Measurements from ENCODE around the gene SPG7.
"Not testable (repeated sequence)": the region's sequence is repeated elsewhere in the genome, so short reads cannot be mapped to it uniquely, and the experiment has no call there.

SPG7 gene

DNA sequence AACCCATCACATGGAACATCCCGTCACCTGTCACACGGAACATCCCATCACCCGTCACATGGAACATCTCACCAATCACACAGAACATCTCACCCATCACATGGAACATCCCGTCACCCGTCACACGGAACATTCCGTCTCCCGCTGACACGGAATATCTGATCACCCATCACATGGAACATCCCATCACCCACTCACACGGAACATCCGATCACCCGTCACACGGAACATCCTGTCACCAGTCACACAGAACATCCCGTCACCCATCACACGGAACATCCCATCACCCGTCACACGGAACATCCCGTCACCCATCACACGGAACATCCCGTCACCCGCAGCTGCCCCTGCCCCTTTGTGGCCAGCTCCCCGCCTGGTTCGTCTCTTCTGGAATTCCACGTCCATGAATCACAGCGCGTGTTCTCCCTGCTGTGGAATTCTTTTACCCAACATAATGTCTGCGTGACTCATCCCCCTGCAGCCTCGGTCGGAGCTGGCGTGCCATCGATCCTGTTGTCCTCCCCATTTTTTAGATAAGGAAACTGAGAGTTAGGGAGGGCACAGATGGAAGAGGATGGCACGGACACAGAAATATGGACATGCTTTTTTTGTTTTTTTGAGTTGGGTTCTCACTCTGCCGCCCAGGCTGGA lies 73.0 kb downstream of the SPG7 start:
- DNase-seq (ENCODE audit: low read depth) = no peak

DNA sequence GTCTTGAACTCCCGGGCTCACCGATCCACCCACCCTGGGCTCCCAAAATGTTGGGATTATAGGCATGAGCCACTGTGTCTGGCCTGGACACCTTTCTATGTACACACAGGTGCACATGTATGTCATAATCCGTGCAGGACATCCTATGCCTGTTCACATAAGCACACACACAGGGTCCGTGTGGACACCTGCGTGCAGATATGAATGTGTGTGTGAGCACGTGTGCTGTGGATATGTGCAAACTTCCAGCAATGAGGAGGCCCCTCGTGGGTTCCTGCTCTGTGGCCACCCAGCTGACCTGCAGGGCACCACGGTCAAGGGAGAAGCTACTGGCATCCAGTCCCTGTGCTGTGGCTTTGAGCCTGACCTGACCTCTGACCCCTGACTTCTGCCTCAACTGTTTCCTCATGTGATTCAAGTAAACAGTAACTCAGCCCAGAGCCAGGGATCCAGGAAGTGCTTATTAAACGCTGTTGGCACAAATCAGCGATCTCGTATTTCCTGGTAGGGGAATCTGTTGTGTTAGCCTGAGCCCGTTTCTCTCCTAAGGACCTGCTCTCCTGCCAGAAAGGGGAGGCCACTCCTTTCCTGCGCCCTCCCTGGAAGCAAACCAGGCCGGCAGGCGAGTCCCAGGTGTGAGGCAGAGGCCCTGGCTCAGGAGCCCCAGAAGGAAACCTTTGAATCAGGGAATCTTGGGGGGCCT lies 73.8 kb downstream of the SPG7 start:
- DNase-seq (ENCODE audit: low read depth) = no peak

DNA sequence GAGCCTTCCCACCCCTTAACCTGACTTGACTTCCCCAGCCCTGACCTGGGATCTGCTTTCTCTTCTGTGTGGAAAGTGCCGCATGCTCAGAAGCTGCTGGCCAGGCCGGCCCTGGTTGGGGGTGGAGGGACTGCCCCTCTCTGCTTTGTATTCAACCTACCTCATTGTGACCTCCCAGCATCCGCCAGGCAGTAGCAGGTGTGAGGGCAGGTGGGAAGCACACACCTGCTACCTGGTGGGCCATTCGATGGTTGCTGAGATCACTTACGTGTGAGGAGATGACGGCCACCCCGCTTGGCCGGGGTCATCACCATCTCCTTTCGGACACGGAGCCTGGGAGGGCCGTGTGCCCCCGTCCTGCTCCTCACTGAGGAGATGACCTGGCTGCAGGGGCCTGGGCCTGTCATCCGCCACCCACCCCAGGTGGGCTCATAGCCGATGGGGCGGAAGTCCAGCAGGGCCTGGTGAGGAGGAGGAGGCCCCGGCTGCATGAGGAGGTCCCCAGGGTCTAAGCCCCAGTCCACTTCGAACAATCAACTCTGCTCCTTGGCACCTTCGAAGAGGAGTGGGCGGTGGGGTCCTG lies 74.5 kb downstream of the SPG7 start:
- DNase-seq (ENCODE audit: low read depth) = no peak

DNA sequence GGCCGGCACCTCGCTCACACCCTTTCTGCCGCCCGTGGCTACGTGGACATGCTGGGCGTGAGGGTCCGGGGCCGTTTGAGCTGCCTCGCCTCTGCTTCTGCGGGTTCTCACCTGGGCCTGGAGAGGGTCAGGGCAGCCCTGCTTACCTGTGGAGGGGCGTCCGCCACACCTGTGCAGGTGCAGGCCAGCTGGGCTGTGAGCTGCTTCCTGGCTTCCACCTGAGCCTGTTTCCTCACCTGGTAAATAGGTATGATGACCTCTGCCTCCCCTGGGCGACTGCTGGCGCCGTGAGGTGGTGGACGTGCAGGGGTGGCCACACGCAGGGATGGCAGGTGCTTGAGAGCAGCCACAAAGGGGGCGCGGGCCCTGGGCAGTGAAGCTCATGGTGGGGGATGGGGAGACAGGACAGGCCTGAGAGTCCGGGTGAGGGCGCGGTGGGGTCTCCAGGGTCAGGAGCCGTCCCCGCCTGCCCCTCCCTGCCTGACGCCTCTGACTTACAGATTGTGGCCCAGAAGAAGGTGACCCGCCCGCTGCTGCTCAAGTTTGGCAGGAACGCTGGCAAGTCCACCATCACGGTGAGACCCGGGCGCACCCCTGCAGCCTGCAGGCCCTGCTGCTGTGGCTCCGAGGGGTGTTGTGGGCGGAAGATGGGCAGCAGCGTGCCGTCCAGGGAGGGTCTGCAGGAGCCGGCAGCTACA lies 75.1 kb downstream of the SPG7 start:
- no peak for DNase-seq (ENCODE audit: low read depth)

DNA sequence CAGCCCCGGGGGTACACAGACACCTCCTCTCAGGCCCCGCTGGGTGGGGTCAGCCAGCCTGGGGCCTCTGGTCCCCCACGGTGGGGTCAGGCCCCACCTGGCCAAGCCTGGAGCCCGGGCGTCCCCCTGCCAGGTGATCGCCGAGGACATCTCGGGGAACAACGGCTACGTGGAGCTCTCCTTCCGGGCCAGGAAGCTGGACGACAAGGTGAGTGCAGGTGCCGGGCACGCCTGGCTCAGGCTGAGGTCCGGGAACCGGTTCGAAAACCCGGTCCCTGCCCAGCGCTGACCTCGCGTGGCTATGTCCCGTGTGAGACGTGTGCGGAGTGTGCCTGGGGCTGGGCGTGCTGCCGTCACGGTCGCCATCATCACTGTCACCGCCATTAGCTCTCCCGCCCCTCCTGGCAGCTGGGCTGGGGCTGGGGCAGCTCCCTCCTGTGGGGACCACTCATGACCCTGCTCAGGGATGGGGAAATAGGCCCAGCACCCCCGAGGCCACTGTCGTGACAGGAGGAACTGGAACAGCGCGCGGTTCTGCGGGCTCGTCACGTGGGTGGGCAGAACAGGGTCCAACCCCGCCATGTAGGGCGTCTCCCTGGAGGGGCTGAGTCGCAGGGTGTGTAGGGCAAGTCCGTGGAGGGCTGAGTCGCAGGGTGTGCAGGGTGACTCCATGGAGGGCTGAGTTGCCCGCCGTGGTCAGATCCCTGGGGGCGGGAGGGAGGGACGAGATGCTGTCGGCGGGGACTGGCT lies 75.9 kb downstream of the SPG7 start:
- DNase-seq (ENCODE audit: low read depth) = no peak

DNA sequence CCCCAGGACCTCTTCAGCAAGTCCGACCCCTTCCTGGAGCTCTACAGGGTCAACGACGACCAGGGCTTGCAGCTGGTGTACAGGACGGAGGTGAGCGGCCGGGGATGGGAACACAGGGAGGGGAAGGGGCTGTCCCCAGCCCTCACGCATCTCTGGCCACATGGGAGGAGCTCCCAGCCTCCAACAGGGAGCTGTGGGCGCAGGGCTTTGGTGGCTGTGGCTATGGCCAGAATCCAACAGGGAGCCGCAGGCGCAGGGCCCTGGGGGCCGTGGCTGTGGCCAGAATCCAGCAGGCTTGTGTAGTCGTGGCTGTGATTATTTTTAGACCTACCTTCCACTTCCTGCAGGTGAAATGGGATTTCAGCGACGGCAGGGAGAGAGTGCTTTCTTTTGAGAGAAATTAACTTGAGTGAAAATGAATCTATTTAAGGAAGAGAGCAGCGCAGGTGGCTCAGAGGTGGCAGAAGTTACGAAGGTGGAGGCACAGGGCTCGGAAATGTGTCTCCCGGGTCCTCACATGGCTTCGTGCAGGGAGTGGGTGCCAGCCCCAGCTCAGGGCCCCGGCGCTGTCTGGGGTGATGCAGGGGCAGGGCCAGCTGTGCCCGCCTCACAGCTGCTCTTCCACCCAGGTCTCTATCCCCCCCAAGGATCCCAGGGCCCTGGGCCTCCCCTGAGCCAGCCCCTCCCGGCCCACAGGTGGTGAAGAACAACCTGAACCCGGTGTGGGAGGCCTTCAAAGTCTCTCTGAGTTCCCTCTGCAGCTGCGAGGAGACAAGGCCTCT lies 76.8 kb downstream of the SPG7 start:
- DNase-seq (ENCODE audit: low read depth) = no peak

DNA sequence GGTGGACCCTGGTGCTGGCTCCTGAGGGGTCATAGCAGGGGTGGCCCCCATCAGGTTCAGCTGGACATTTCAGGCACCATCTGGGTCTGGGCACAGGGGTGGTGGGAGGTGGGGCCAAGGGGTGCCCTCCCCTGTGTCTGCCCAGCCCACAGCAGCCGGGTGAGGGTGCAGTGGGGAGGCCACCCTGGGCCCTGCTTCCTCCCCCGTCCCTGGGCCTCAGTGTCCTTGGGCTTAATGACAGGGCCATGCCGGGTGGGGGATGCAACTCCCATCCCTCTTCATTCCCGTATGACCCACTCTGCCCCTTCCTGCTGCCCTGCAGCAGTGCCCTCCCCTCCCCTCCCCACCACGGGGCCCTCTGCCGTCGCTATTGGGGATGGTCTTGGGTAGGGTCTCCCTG lies 78.0 kb downstream of the SPG7 start:
- no peak for DNase-seq (ENCODE audit: low read depth)

DNA sequence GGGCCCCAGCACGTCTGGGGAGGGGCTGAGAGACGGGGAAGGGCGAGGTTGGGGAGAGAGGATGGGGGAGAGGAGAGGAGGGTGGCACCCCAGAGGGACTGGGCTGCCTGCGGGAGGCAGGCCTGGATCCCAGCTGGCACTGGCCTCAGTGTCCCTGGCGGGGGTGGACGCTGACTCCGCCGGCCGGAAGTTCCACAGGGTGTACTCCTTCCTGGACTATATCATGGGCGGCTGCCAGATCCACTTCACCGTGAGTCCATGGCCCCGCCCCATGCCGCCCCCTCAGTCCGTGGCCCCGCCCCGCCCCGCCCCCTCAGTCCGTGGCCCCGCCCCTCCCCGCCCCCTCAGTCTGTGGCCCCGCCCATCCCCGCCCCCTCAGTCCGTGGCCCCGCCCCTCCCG lies 78.7 kb downstream of the SPG7 start:
- DNase-seq (ENCODE audit: low read depth) = no peak

DNA sequence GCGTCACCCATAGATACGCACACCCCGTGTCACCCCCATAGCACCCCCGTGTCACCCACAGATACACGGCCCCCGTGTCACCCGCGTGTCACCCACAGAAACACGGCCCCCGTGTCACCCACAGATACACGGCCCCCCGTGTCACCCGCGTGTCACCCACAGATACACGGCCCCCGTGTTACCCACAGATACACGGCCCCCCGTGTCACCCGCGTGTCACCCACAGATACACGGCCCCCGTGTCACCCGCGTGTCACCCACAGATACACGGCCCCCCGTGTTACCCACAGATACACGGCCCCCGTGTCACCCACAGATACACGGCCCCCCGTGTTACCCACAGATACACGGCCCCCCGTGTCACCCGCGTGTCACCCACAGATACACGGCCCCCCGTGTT lies 79.5 kb downstream of the SPG7 start:
- DNase-seq (ENCODE audit: low read depth) = not testable (repeated sequence)

DNA sequence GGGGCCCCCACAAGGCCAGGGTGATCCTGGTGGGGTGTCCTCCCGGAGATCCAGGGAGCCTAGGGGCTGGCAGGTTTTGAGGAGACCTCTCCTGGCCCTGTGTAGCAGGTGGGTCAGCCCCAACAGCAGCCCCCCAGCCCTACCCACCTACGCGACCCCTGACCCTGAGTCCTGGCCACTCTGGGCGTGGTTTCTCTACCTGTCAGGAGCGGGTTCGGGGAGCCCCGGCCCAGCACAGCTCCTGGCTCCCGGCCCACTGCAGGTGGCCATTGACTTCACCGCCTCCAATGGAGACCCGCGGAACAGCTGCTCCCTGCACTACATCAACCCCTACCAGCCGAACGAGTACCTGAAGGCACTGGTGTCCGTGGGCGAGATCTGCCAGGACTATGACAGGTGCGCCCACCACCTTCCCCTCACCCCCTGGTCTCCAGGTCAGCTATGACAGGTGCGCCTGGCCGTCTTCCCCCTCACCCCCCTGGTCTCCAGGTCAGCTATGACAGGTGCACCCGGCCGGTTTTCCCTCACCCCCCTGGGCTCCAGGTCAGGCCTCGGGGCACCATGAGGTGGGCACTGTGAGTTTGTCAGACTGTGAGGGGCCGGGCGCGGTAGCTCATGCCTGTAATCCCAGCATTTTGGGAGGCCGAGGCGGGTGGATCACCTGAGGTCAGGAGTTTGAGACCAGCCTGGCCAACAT lies 80.4 kb downstream of the SPG7 start:
- DNase-seq (ENCODE audit: low read depth) = no peak

DNA sequence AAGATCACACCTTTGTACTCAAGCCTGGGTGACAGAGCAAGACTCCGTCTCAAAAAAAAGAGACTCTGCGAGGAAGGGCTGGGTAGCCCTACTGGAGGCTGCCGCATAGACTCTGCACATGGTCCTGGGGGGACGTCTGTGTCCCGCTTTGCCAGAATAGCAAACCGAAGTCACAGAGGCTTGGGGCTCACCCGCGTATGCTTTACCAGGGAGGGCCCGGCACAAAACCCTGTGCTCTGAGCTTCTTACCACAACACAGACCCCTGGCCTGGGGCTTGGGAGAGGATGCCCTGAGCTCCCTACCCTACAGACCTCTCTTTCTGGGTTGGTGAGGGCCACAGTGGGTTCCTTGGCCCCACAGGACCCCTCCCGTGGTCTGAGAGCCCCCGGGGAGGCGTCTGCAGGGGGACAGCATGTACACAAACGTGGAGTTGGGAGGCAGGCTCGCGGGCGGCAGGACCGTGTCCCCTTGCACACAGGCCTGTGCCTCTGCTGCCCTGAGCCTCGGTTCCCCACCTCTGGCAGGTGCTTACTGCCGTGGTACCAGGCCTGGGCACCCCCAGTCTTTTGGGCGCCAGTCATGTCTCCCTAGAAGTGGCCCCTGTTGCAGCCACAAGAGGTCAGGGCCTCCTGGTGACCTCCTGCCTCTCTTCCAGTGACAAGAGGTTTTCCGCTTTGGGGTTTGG lies 81.2 kb downstream of the SPG7 start:
- no peak for DNase-seq (ENCODE audit: low read depth)

DNA sequence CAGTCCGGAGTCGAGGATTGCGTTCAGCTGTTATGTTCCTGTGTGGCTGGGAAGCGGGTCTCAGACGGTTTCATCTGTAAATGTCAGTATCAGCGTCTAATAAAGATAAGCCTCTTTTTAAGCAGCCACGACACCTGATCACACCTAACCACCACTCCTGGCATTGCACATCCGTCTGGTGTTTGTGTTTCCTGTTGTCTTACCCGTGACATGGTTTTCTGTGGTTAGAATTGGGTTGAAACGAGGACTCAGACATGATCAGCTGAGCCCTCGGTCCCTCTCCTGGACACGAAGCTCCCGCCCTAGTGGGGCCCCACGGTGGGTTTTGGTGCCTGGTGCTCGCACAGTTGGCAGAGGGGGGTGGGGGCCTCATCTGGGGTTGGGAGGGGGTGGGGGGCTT lies 85.6 kb downstream of the SPG7 start:
- peak; percentile 35 for DNase-seq (ENCODE audit: low read depth)

DNA sequence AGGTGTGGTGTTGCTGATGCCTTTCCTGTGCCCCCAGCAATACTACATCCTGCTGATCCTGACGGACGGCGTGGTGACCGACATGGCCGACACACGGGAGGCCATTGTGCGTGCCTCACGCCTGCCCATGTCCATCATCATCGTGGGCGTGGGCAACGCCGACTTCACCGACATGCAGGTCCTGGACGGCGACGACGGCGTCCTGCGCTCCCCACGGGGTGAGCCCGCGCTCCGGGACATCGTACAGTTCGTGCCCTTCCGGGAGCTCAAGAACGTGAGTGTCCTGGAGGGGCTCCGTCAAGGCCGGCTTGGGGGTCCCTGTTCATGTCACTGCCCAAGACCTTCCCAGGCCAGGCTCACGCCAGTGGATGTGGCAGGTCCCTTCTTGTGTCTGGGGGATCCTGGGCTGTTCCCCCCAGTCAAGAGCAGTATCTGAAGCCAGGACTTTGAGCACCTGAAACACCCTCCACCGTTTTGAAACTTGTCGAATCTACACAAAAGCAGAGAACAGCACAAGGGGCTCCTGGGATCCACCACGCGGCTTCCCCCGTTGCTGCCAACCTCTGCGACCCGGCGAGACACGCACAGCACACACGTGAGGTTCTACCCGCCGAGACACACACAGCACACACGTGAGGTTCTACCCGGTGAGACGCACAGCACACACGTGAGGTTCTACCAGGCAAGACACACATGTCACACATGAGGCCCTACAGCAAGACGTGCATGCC lies 87.3 kb downstream of the SPG7 start:
- no peak for DNase-seq (ENCODE audit: low read depth)

DNA sequence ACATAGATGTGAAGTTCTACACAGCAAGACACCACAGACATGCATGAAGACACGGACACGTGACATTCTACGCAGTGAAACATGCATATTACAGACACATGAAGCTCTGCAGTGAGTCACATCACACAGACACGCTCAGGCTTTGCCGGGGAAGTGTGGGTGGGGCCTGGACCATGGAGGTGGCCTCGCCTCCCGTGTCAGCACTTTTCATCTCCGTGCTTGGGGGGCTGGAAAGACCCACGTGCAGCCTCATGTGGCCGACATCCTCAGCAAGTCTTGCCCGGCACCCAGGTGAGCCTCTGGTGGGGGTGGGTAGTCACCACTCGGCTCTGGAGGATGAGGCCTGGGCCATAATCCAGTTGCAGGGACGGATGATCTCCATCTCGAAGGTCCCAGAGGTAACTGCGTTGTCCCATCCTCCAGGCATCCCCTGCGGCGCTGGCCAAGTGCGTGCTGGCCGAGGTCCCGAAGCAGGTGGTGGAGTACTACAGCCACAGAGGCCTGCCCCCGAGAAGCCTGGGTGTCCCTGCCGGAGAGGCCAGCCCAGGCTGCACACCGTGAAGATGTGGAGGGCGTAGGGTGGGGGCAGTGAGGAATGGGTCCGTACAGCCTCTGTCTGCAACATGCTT lies 88.0 kb downstream of the SPG7 start:
- DNase-seq (ENCODE audit: low read depth) = no peak

DNA sequence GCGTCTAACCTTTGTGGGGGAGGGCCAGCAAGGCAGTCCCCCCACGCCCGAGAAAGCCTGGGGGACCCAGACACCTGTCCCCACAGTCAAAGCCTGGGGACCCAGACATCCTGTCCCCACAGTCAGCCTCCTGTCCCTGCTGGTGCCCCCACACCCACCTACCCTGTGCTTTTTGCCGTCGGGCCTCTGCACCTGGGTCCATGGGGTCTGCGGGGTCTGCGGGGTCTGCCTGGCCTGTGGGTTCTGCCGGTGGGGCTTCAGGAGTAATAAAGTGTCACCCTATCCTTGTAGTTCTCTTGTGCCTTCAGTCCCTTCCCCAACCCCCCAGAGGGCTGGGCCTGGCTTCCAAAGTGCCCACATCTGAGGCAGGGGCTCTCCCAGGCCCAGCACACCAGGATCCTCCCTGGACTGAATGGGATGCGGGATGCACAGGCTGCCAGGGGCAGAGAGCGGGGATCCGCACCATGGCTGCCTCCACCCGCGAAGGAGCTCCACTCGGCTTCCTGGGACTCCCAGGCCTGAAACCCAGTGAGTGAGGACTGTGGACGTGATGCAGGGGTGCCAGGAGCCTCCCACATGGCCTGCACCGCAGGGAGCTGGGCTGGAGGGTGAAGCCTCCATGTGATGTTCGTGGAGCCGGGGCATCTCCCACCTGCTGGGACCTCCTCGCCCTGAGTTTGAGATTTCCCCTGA lies 88.9 kb downstream of the SPG7 start:
- no peak for DNase-seq (ENCODE audit: low read depth)

DNA sequence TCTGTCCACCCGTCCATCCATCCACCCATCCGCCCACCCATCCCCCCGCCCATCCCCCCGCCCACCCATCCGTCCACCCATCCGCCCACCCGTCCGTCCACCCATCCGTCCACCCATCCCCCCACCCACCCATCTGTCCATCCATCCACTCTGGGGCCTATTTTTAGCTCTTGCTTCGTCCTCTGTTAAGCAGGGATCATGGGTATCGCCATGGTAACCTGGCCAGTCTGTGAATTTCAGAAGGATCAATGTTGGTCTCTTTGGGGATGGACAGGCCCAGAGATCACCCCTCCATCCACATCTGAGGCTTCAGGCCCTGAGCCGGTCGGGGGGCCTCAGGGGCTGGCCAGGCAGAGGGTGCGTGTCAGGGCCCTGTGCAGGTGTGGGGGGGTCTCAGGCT lies 90.0 kb downstream of the SPG7 start:
- no peak for DNase-seq (ENCODE audit: low read depth)

DNA sequence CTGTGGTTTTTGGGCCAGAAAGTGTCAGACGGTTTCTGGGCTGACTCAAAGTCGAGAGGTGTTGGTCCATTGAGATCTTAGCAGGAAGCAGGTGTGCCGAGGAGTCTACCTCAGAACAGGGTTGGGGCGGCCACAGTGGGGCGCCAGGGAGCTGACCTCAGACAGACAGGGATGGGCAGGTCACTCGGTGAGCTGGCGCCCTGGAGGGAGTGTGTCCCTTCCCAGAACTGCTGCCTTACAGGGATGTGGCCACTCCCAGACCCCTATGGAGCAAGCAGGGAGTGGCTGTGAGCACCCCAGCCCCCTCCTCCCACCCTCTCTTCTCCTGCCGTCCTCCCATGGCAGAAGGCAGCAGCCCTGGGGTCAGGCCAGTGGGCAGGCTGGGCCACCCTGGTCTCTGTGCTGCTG lies 91.3 kb downstream of the SPG7 start:
- DNase-seq (ENCODE audit: low read depth) = no peak

DNA sequence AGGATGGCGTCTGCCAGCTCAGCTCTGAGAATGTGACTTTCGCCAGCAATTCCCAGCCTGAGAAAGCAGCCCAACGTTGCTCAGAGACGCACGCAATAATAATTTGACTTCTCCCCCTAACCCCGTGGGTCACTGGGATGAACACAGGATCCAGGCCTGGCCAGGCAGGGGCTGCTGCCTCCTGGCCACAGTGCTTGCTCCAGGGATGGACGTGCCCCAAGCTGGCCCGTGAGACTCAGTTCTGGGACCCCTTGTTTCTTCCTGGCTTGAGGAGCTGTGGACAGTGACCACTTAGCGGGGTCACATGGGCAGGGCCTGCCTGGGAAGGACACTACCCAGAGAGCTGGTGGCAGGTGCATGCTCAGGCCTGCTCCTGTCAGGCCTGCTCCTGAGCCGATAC lies 91.7 kb downstream of the SPG7 start:
- no peak for DNase-seq (ENCODE audit: low read depth)

DNA sequence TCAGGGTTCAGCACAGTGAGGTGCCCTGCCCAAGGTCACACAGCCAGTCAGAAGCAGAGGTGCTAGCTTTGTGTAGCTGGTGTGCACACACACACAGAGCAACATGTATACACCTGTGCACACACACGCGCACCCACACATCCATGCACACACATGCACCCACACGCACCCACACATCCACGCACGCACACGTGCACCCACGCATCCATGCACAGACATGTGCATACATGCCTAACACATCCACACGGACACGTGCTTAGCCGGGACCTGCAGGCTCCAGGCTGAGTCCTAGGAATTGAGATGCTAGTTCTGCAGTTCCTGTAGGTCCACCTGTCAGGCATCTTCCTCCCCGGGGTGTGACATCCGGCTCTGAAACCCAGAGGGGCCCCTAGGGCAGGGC lies 92.2 kb downstream of the SPG7 start:
- DNase-seq (ENCODE audit: low read depth) = no peak

Measured in activated T-cell treated with anti-CD3 and anti-CD28 coated beads for 1 hour (primary cell).